Panc1 (cell line): Measurements from ENCODE around the gene SYN1. TPM values are rescaled to one million over a fixed set of nuclear protein-coding genes. Genes with fewer than 3 reads are reported as not detected.

Experiments
- ATAC-seq: fragments of 200-7000 bp; cut with Tn5 transposase; 2 replicates; pipeline ENCODE4 v1.9.1; 2020; ENCODE audit warnings: mild to moderate bottlenecking, moderate library complexity
- BruUV-seq: library from RNA; stranded (reverse); fragments of 400-500 nt; replicated peaks from 2 replicates; lab custom pipeline; 2021; lab: Mats Ljungman, UMichigan
- CTCF ChIA-PET: fragments of 300-600 bp; sonication (Branson Sonifier 250); formaldehyde crosslinking; loops from one replicate; lab custom pipeline; 2022; ENCODE audit warnings: antibody characterized with exemption; lab: Charles Lee
- POLR2A ChIA-PET: fragments of 300-600 bp; sonication (Branson Sonifier 250); formaldehyde crosslinking; loops from one replicate; lab custom pipeline; 2022; ENCODE audit warnings: antibody characterized with exemption; lab: Charles Lee
- DNase-seq: peaks from one replicate; pipeline ENCODE4 v3.0.0-alpha.2; 2010; ENCODE audit warnings: low read depth, low spot score
- H3K27ac ChIP-seq: 2 replicates; pipeline ENCODE4 v1.5.1; 2011; ENCODE audit warnings: mild to moderate bottlenecking, low read length, inconsistent platforms
- H3K27me3 ChIP-seq: fragments of 200-500 bp; sonication (Bioruptor generic); 2 replicates; pipeline ENCODE4 v1.6.0; 2014; ENCODE audit warnings: low read length, inconsistent platforms; ENCODE audit not compliant: control insufficient read depth, insufficient read depth
- H3K36me3 ChIP-seq: fragments of 200-500 bp; sonication (Bioruptor generic); 2 replicates; pipeline ENCODE4 v1.5.1; 2014; ENCODE audit warnings: inconsistent platforms, mild to moderate bottlenecking, low read length, moderate library complexity; ENCODE audit not compliant: control insufficient read depth, insufficient read depth
- H3K4me1 ChIP-seq: 2 replicates; pipeline ENCODE4 v1.5.1; 2011; ENCODE audit warnings: inconsistent platforms, mild to moderate bottlenecking, low read length, moderate library complexity; ENCODE audit not compliant: control insufficient read depth, insufficient read depth
- H3K4me3 ChIP-seq, 2 experiments: 2 replicates each; pipeline ENCODE4 v1.5.1; 2011 to 2012; ENCODE audit warnings: low read depth in 2 of 2, low read length in 2 of 2, mild to moderate bottlenecking in 2 of 2, inconsistent platforms in 1 of 2, moderate library complexity in 1 of 2
- H3K9me3 ChIP-seq: fragments of 200-500 bp; sonication (Bioruptor generic); 2 replicates; pipeline ENCODE4 v1.5.1; 2014; ENCODE audit warnings: low read depth, mild to moderate bottlenecking, inconsistent platforms, low read length, moderate library complexity; ENCODE audit not compliant: control insufficient read depth, insufficient read depth
- CTCF ChIP-seq: fragments of 450-650 bp; IDR thresholded peaks from 2 replicates; pipeline ENCODE4 v1.5.1; 2017; ENCODE audit warnings: mild to moderate bottlenecking
- POLR2AphosphoS5 ChIP-seq: IDR thresholded peaks from 2 replicates; pipeline ENCODE4 v1.6.1; 2012; ENCODE audit warnings: mild to moderate bottlenecking, low read depth, low read length, moderate library complexity
- REST ChIP-seq, 2 experiments: IDR thresholded peaks; 2 replicates each; pipeline ENCODE4 v1.6.1; 2011 to 2012; ENCODE audit warnings: low read depth in 2 of 2, control low read depth in 1 of 2, low read length in 1 of 2, mild to moderate bottlenecking in 1 of 2, moderate library complexity in 1 of 2; ENCODE audit not compliant: insufficient read depth in 1 of 2
- SIN3A ChIP-seq: IDR thresholded peaks from 2 replicates; pipeline ENCODE4 v1.6.1; 2012; ENCODE audit warnings: low read depth, mild to moderate bottlenecking, low read length, moderate library complexity, borderline replicate concordance; ENCODE audit not compliant: insufficient read depth
- TCF7L2 ChIP-seq: IDR thresholded peaks from 2 replicates; pipeline ENCODE4 v1.6.1; 2011; ENCODE audit warnings: mild to moderate bottlenecking, low read depth, low read length, inconsistent platforms
- in situ Hi-C: cut with HindIII; loops from 2 replicates; pipeline ENCODE4 v1.10.0; 2016; ENCODE audit warnings: low sequenced_read_pairs, low pct_unique_long_range_greater_than_20kb
- intact Hi-C: fragments of 100-400 bp; cut with micrococcal nuclease; formaldehyde crosslinking; loops from one replicate; pipeline ENCODE4 v1.10.0; 2022; ENCODE audit not compliant: unreplicated experiment
- total RNA-seq: library from RNA; stranded (reverse); gene quantifications from one replicate; pipeline ENCODE4 v1.2.1, GENCODE V29; 2021; ENCODE audit not compliant: unreplicated experiment

The SYN1 gene
- total RNA-seq, 1 experiment from 2014 or later: 1.0 TPM

- CTCF ChIA-PET: interaction anchor here (0.6 kb wide), 1 partner anchor 153 kb away, joined by 3 read pairs; no protein-coding TSS in a partner anchor
- no peak for ATAC-seq
Observed at GRCh38 chrX:47590984-47591383, 28.7 kb downstream of the SYN1 start.

GRCh38 chrX:47587906-47588735, 31.5 kb downstream of the SYN1 start:
- ATAC-seq: no peak
- TF ChIP-seq POLR2AphosphoS5 (no peak), SIN3A (no peak), REST (IDR thresholded peaks at IDR 0.05; ENCODE audit: insufficient read depth in 1 of 2, low read depth in 2 of 2, low read length in 1 of 2) (no peak), CTCF (no peak), TCF7L2 (no peak)
- Histone ChIP-seq H3K27me3 (no peaks in the 10 kb centered on the region), H3K4me3 (no peak overlapping the region), H3K36me3 (no peaks in the 10 kb centered on the region), H3K27ac (no peak overlapping the region), H3K9me3 (no peaks in the 10 kb centered on the region), H3K4me1 (no peaks in the 10 kb centered on the region)
- CTCF ChIA-PET: no interaction called here
- POLR2A ChIA-PET: no interaction called here
- in situ Hi-C loops: no loop called here
- intact Hi-C loops: no loop called here
- no TSS peak for BruUV-seq
- no peak for DNase-seq

More at GRCh38 chrX:47590984-47591383, 28.7 kb downstream of the SYN1 start:
- Histone ChIP-seq H3K4me1 (no peaks in the 10 kb centered on the region), H3K27me3 (no peaks in the 10 kb centered on the region), H3K36me3 (no peaks in the 10 kb centered on the region), H3K4me3 (no peak overlapping the region), H3K9me3 (no peaks in the 10 kb centered on the region), H3K27ac (no peak overlapping the region)
- intact Hi-C loops (no loop called here), in situ Hi-C loops (no loop called here)
- BruUV-seq: no TSS peak
- no peak for TF ChIP-seq REST (IDR thresholded peaks at IDR 0.05; ENCODE audit: insufficient read depth in 1 of 2, low read depth in 2 of 2, low read length in 1 of 2)
- no peak for TF ChIP-seq POLR2AphosphoS5
- no peak for TF ChIP-seq TCF7L2
- TF ChIP-seq CTCF: no peak
- no peak for TF ChIP-seq SIN3A
- POLR2A ChIA-PET: no interaction called here
- no peak for DNase-seq
